Activated CD8-positive, alpha-beta T cell treated with anti-CD3 and anti-CD28 coated beads, Interleukin-2, amount 10 ng/mL, durations not matched to agents 7 days and 5 days (primary cell): ENCODE results near the gene NDST4. TPM values are rescaled to one million over a fixed set of nuclear protein-coding genes. Genes with fewer than 3 reads are reported as not detected.

Experiments used
- ATAC-seq: fragments of 150-1000 bp; cut with Tn5 transposase; one replicate; pipeline ENCODE4 v1.10.0; 2021; ENCODE audit warnings: moderate library complexity
- CTCF ChIA-PET: fragments of 350-600 bp; sonication (Branson Sonifier 250); formaldehyde crosslinking; loops from one replicate; lab custom pipeline; 2021; ENCODE audit warnings: antibody characterized with exemption; lab: Charles Lee
- POLR2A ChIA-PET: fragments of 350-600 bp; sonication (Branson Sonifier 250); formaldehyde crosslinking; loops from one replicate; lab custom pipeline; 2021; ENCODE audit warnings: antibody characterized with exemption; lab: Charles Lee
- DNase-seq: peaks from one replicate; pipeline ENCODE4 v3.0.0-alpha.2; 2020
- H3K27ac Mint-ChIP-seq: one replicate; pipeline ENCODE4 v1.8.0; 2021; ENCODE audit warnings: mild to moderate bottlenecking, mixed read lengths
- H3K27me3 Mint-ChIP-seq: one replicate; pipeline ENCODE4 v1.8.0; 2021; ENCODE audit warnings: low read depth, mixed read lengths
- H3K36me3 Mint-ChIP-seq: one replicate; pipeline ENCODE4 v1.8.0; 2021; ENCODE audit warnings: low read depth, mixed read lengths
- H3K4me1 Mint-ChIP-seq: one replicate; pipeline ENCODE4 v1.8.0; 2021; ENCODE audit warnings: low read depth, mixed read lengths
- H3K4me3 Mint-ChIP-seq: one replicate; pipeline ENCODE4 v1.8.0; 2021; ENCODE audit warnings: mild to moderate bottlenecking, mixed read lengths
- H3K9me3 Mint-ChIP-seq: one replicate; pipeline ENCODE4 v1.8.0; 2022; ENCODE audit warnings: mixed read lengths; ENCODE audit not compliant: insufficient read depth
- total RNA-seq, 2 experiments: library from RNA; stranded (reverse); gene quantifications; one replicate each; pipeline ENCODE4 v1.2.3, GENCODE V29; 2021

The NDST4 gene
- total RNA-seq, 2 experiments from 2014 or later = not detected

- Mint-ChIP-seq H3K4me1 (no peaks in the 10 kb centered on the region), H3K27me3 (no peaks in the 10 kb centered on the region), H3K4me3 (no peak overlapping the region), H3K9me3 (no peaks in the 10 kb centered on the region), H3K27ac (no peak overlapping the region), H3K36me3 (no peaks in the 10 kb centered on the region)
- POLR2A ChIA-PET = no interaction called here
- ATAC-seq = no peak
- no peak for DNase-seq
- CTCF ChIA-PET = no interaction called here
These were observed 185.5 kb downstream of the NDST4 start for GRCh38 chr4:114927881-114928280.

- ChIA-PET CTCF (no interaction called here), POLR2A (no interaction called here)
- no peak overlapping the region for H3K4me3 Mint-ChIP-seq
- no peaks in the 10 kb centered on the region for H3K9me3 Mint-ChIP-seq
- H3K36me3 Mint-ChIP-seq = no peaks in the 10 kb centered on the region
- no peak for DNase-seq
- no peak for ATAC-seq
- H3K4me1 Mint-ChIP-seq = no peaks in the 10 kb centered on the region
- no peak overlapping the region for H3K27ac Mint-ChIP-seq
- H3K27me3 Mint-ChIP-seq = no peaks in the 10 kb centered on the region
These were observed 186.8 kb downstream of the NDST4 start for GRCh38 chr4:114926583-114926982.

- H3K9me3 Mint-ChIP-seq = no peaks in the 10 kb centered on the region
- no peaks in the 10 kb centered on the region for H3K36me3 Mint-ChIP-seq
- ATAC-seq = no peak
- DNase-seq = no peak
- ChIA-PET POLR2A (no interaction called here), CTCF (no interaction called here)
- no peaks in the 10 kb centered on the region for H3K27me3 Mint-ChIP-seq
- no peak overlapping the region for H3K27ac Mint-ChIP-seq
- H3K4me3 Mint-ChIP-seq = no peak overlapping the region
- no peaks in the 10 kb centered on the region for H3K4me1 Mint-ChIP-seq
These were observed 189.1 kb downstream of the NDST4 start for GRCh38 chr4:114924311-114924710.

GRCh38 chr4:114922592-114922933, 190.9 kb downstream of the NDST4 start:
- no peaks in the 10 kb centered on the region for H3K9me3 Mint-ChIP-seq

GRCh38 chr4:114921790-114922591, 191.4 kb downstream of the NDST4 start:
- H3K27me3 Mint-ChIP-seq = no peaks in the 10 kb centered on the region
- H3K9me3 Mint-ChIP-seq = no peaks in the 10 kb centered on the region
- H3K27ac Mint-ChIP-seq = no peak overlapping the region
- ATAC-seq (no peak), DNase-seq (no peak)
- H3K36me3 Mint-ChIP-seq = no peaks in the 10 kb centered on the region
- H3K4me1 Mint-ChIP-seq = no peaks in the 10 kb centered on the region
- no peak overlapping the region for H3K4me3 Mint-ChIP-seq
- ChIA-PET POLR2A (no interaction called here), CTCF (no interaction called here)

More at GRCh38 chr4:114922592-114922933, 190.9 kb downstream of the NDST4 start:
- Mint-ChIP-seq H3K4me3 (no peak overlapping the region), H3K27me3 (no peaks in the 10 kb centered on the region), H3K4me1 (no peaks in the 10 kb centered on the region), H3K27ac (no peak overlapping the region), H3K36me3 (no peaks in the 10 kb centered on the region)
- no peak for ATAC-seq
- ChIA-PET CTCF (no interaction called here), POLR2A (no interaction called here)
- no peak for DNase-seq

GRCh38 chr4:114921191-114921590, 192.2 kb downstream of the NDST4 start:
- H3K36me3 Mint-ChIP-seq = no peaks in the 10 kb centered on the region
- ATAC-seq (no peak), DNase-seq (no peak)
- no peak overlapping the region for H3K27ac Mint-ChIP-seq
- ChIA-PET POLR2A (no interaction called here), CTCF (no interaction called here)
- H3K4me1 Mint-ChIP-seq = no peaks in the 10 kb centered on the region
- no peaks in the 10 kb centered on the region for H3K27me3 Mint-ChIP-seq
- H3K9me3 Mint-ChIP-seq = no peaks in the 10 kb centered on the region
- H3K4me3 Mint-ChIP-seq = no peak overlapping the region

GRCh38 chr4:114911111-114911510, 202.3 kb downstream of the NDST4 start:
- H3K4me1 Mint-ChIP-seq = no peaks in the 10 kb centered on the region

GRCh38 chr4:114907568-114907967, 205.9 kb downstream of the NDST4 start:
- Mint-ChIP-seq H3K27ac (no peak overlapping the region), H3K27me3 (no peaks in the 10 kb centered on the region), H3K4me3 (no peak overlapping the region), H3K36me3 (no peaks in the 10 kb centered on the region), H3K4me1 (no peaks in the 10 kb centered on the region), H3K9me3 (no peaks in the 10 kb centered on the region)
- POLR2A ChIA-PET = no interaction called here
- no peak for ATAC-seq
- CTCF ChIA-PET = no interaction called here
- no peak for DNase-seq

More at GRCh38 chr4:114911111-114911510, 202.3 kb downstream of the NDST4 start:
- ChIA-PET CTCF (no interaction called here), POLR2A (no interaction called here)
- Mint-ChIP-seq H3K4me3 (no peak overlapping the region), H3K27me3 (no peaks in the 10 kb centered on the region), H3K27ac (no peak overlapping the region), H3K36me3 (no peaks in the 10 kb centered on the region), H3K9me3 (no peaks in the 10 kb centered on the region)
- no peak for ATAC-seq
- no peak for DNase-seq

- DNase-seq (no peak), ATAC-seq (no peak)
- no peaks in the 10 kb centered on the region for H3K4me1 Mint-ChIP-seq
- no peaks in the 10 kb centered on the region for H3K27me3 Mint-ChIP-seq
- H3K9me3 Mint-ChIP-seq = no peaks in the 10 kb centered on the region
- H3K27ac Mint-ChIP-seq = no peak overlapping the region
- ChIA-PET POLR2A (no interaction called here), CTCF (no interaction called here)
- no peak overlapping the region for H3K4me3 Mint-ChIP-seq
- H3K36me3 Mint-ChIP-seq = no peaks in the 10 kb centered on the region
These were observed 208.4 kb downstream of the NDST4 start for GRCh38 chr4:114905017-114905416.

- POLR2A ChIA-PET = no interaction called here
- H3K36me3 Mint-ChIP-seq = no peaks in the 10 kb centered on the region
- DNase-seq (no peak), ATAC-seq (no peak)
- no peak overlapping the region for H3K27ac Mint-ChIP-seq
- CTCF ChIA-PET = no interaction called here
- no peak overlapping the region for H3K4me3 Mint-ChIP-seq
- no peaks in the 10 kb centered on the region for H3K4me1 Mint-ChIP-seq
- H3K27me3 Mint-ChIP-seq = no peaks in the 10 kb centered on the region
- no peaks in the 10 kb centered on the region for H3K9me3 Mint-ChIP-seq
These were observed 212.5 kb downstream of the NDST4 start for GRCh38 chr4:114900934-114901333.

- POLR2A ChIA-PET = no interaction called here
- H3K9me3 Mint-ChIP-seq = no peaks in the 10 kb centered on the region
- ATAC-seq = no peak
- no peak overlapping the region for H3K27ac Mint-ChIP-seq
- H3K27me3 Mint-ChIP-seq = no peaks in the 10 kb centered on the region
- no peak overlapping the region for H3K4me3 Mint-ChIP-seq
- no peaks in the 10 kb centered on the region for H3K4me1 Mint-ChIP-seq
- no peak for DNase-seq
- CTCF ChIA-PET = no interaction called here
- no peaks in the 10 kb centered on the region for H3K36me3 Mint-ChIP-seq
These were observed 222.6 kb downstream of the NDST4 start for GRCh38 chr4:114890773-114891172.

GRCh38 chr4:114886761-114887160, 226.7 kb downstream of the NDST4 start:
- no peak for ATAC-seq
- H3K9me3 Mint-ChIP-seq = no peaks in the 10 kb centered on the region
- ChIA-PET POLR2A (no interaction called here), CTCF (no interaction called here)
- no peaks in the 10 kb centered on the region for H3K27me3 Mint-ChIP-seq
- no peak overlapping the region for H3K27ac Mint-ChIP-seq
- no peaks in the 10 kb centered on the region for H3K36me3 Mint-ChIP-seq
- no peak overlapping the region for H3K4me3 Mint-ChIP-seq
- no peak for DNase-seq
- no peaks in the 10 kb centered on the region for H3K4me1 Mint-ChIP-seq

GRCh38 chr4:114883641-114884040, 229.8 kb downstream of the NDST4 start:
- Mint-ChIP-seq H3K36me3 (no peaks in the 10 kb centered on the region), H3K9me3 (no peaks in the 10 kb centered on the region), H3K4me3 (no peak overlapping the region), H3K4me1 (no peaks in the 10 kb centered on the region), H3K27ac (no peak overlapping the region), H3K27me3 (no peaks in the 10 kb centered on the region)
- ChIA-PET POLR2A (no interaction called here), CTCF (no interaction called here)
- DNase-seq (no peak), ATAC-seq (no peak)
